Natural killer cell (primary cell): ENCODE data around the gene CRIM1. TPM values are rescaled to one million over a fixed set of nuclear protein-coding genes. Genes with fewer than 3 reads are reported as not detected.

Experiments
- ATAC-seq, 3 donors: fragments of 150-1000 bp in 2 of 3; fragments of 200-7000 bp in 1 of 3; cut with Tn5 transposase; 1 replicate in 1 of 3; 2 replicates in 2 of 3; pipeline ENCODE4 v1.10.0; 2021; ENCODE audit warnings: mild to moderate bottlenecking in 2 of 3, moderate library complexity in 2 of 3
- DNase-seq, 2 donors: peaks; one replicate each; pipeline versions ENCODE4 v3.0.0 to v3.0.0-alpha.2; 2013 to 2021; ENCODE audit warnings: mixed read lengths in 1 of 2
- H3K27ac ChIP-seq: one replicate; pipeline ENCODE4 v1.5.1; 2013; ENCODE audit warnings: mild to moderate bottlenecking, low read length
- H3K27me3 ChIP-seq: one replicate; pipeline ENCODE4 v1.6.1; 2013; ENCODE audit warnings: low read length; ENCODE audit not compliant: control insufficient read depth, insufficient read depth
- H3K36me3 ChIP-seq: one replicate; pipeline ENCODE4 v1.6.1; 2013; ENCODE audit warnings: low read length; ENCODE audit not compliant: control insufficient read depth, insufficient read depth
- H3K4me1 ChIP-seq: one replicate; pipeline ENCODE4 v1.6.1; 2013; ENCODE audit warnings: low read length; ENCODE audit not compliant: control insufficient read depth, insufficient read depth
- H3K4me3 ChIP-seq: one replicate; pipeline ENCODE4 v1.5.1; 2013; ENCODE audit warnings: low read length
- H3K9me3 ChIP-seq: one replicate; pipeline ENCODE4 v1.6.1; 2013; ENCODE audit warnings: low read length; ENCODE audit not compliant: control insufficient read depth, insufficient read depth
- H3K27ac Mint-ChIP-seq, 2 donors: one replicate each; pipeline ENCODE4 v1.8.0; 2022; ENCODE audit warnings: mild to moderate bottlenecking in 2 of 2, mixed read lengths in 2 of 2, moderate library complexity in 1 of 2
- H3K27me3 Mint-ChIP-seq, 2 donors: one replicate each; pipeline ENCODE4 v1.8.0; 2022; ENCODE audit warnings: low read depth in 2 of 2, mixed read lengths in 2 of 2
- H3K36me3 Mint-ChIP-seq: one replicate; pipeline ENCODE4 v1.8.0; 2022; ENCODE audit warnings: mixed read lengths
- H3K4me1 Mint-ChIP-seq, 2 donors: one replicate each; pipeline ENCODE4 v1.8.0; 2022; ENCODE audit warnings: mixed read lengths in 2 of 2
- H3K4me3 Mint-ChIP-seq: one replicate; pipeline ENCODE4 v1.8.0; 2022; ENCODE audit warnings: mild to moderate bottlenecking, moderate library complexity, mixed read lengths
- H3K9me3 Mint-ChIP-seq, 2 donors: one replicate each; pipeline ENCODE4 v1.8.0; 2022; ENCODE audit warnings: mixed read lengths in 2 of 2
- WGBS: methylation state at CpG from one replicate; pipeline ENCODE4 v1.1.7; 2013; ENCODE audit warnings: missing lambda C conversion rate; ENCODE audit not compliant: insufficient coverage; 5-methylcytosine and 5-hydroxymethylcytosine counted together
- intact Hi-C: fragments of 100-400 bp; cut with micrococcal nuclease; formaldehyde crosslinking; loops from one replicate; pipeline ENCODE4 v1.14.2; 2022
- total RNA-seq, 4 donors: library from RNA; stranded (reverse); fragments of 120-200 nt in 1 of 4; gene quantifications; one replicate each; pipeline versions ENCODE4 v1.2.3 to v1.2.4, GENCODE V29; 2013 to 2022
- TF ChIP-seq, protein P1 (sequence below): fragments of 200-600 bp; IDR thresholded peaks from one replicate; pipeline ENCODE4 v1.8.0; 2022; ENCODE audit warnings: antibody characterized with exemption

The CRIM1 gene
- total RNA-seq, 3 donors from 2014 or later (not counting 1 experiment from before 2014, with no cell fraction given): 19.3 to 34.1 (median 32.9) TPM

- H3K27me3 Mint-ChIP-seq: no peaks in the 10 kb centered on the region
- DNase-seq: no peak
- no peak overlapping the region for H3K4me3 Mint-ChIP-seq
- Histone ChIP-seq H3K36me3 (peaks cover 21% of the 10 kb centered on the region), H3K4me3 (no peak overlapping the region), H3K9me3 (no peaks in the 10 kb centered on the region), H3K27me3 (no peaks in the 10 kb centered on the region), H3K4me1 (peaks cover 12% of the 10 kb centered on the region), H3K27ac (no peak overlapping the region)
- peaks cover 22 to 26% of the 10 kb centered on the region in 2 donors for H3K4me1 Mint-ChIP-seq
- TF ChIP-seq, protein P1, sequence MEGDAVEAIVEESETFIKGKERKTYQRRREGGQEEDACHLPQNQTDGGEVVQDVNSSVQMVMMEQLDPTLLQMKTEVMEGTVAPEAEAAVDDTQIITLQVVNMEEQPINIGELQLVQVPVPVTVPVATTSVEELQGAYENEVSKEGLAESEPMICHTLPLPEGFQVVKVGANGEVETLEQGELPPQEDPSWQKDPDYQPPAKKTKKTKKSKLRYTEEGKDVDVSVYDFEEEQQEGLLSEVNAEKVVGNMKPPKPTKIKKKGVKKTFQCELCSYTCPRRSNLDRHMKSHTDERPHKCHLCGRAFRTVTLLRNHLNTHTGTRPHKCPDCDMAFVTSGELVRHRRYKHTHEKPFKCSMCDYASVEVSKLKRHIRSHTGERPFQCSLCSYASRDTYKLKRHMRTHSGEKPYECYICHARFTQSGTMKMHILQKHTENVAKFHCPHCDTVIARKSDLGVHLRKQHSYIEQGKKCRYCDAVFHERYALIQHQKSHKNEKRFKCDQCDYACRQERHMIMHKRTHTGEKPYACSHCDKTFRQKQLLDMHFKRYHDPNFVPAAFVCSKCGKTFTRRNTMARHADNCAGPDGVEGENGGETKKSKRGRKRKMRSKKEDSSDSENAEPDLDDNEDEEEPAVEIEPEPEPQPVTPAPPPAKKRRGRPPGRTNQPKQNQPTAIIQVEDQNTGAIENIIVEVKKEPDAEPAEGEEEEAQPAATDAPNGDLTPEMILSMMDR: no peak
- peaks cover 8% of the 10 kb centered on the region for H3K36me3 Mint-ChIP-seq
- ATAC-seq: no peak
- intact Hi-C loops: no loop called here
- H3K27ac Mint-ChIP-seq: no peak overlapping the region
- WGBS: 97% methylated on average over 5 of the region's 6 CpGs
- no peaks in the 10 kb centered on the region for H3K9me3 Mint-ChIP-seq
Measured at GRCh38 chr2:36544638-36545338, 189.2 kb downstream of the CRIM1 start.

DNA sequence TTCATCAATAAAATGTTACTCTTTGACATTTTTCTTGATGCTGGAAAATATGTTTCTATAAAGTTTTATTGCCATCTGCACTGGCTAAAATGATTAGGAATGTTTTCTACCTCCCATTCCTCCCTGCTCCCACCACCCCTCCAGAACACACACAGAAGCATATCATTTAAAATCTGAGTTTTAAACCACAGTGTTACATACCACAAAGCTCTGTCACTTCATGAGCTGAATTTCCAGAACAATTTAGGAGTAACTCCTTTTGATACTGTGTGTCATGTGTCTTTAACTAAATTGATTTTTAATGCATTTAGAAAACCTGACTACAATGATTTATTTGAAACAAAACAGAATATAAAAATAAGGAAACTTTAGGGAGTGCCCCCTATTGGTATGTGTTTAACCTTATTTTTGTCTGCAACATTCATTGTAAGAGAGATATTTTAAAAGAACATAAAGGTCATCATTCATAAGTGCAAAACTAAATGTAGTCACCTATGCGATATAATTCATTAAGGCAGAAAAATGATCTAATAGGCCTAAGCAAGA lies 190.4 kb downstream of the CRIM1 start:
- no peak for DNase-seq
- intact Hi-C loops: no loop called here

DNA sequence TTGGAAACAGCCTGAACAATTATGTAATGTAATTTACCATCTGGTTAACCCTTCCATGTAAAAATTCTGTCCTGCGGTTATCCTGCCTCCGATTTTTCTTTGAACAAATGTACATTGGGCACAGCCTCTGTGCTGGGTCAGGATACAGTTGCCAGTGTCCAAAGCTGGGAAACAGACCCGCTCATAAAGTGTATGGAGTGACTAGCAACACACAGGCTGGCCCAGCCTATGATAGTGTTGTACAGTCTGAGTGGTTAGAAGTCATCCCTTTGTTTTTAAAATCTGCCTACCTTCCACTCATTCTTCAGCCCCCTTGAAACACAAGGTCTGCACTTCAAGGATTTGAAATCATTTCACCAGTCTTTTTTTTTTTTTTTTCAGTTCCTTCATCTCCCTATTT lies 192.3 kb downstream of the CRIM1 start:
- Mint-ChIP-seq H3K27ac (peak overlapping the region; percentile 82 to 89), H3K36me3 (peaks cover 8% of the 10 kb centered on the region), H3K27me3 (no peaks in the 10 kb centered on the region), H3K4me1 (peaks cover 20% of the 10 kb centered on the region in 2 donors), H3K4me3 (no peak overlapping the region), H3K9me3 (no peaks in the 10 kb centered on the region)
- intact Hi-C loops: no loop called here
- no peak for ATAC-seq
- DNase-seq: no peak
- no peaks in the 10 kb centered on the region for H3K9me3 ChIP-seq
- 100% methylated on average over 3 of the region's 3 CpGs for WGBS
- peaks cover 39% of the 10 kb centered on the region for H3K36me3 ChIP-seq
- H3K27ac ChIP-seq: no peak overlapping the region
- H3K4me3 ChIP-seq: no peak overlapping the region
- TF ChIP-seq, protein P1: no peak
- H3K4me1 ChIP-seq: peaks cover 10% of the 10 kb centered on the region
- no peaks in the 10 kb centered on the region for H3K27me3 ChIP-seq

More for the DNA sequence above, 190.4 kb downstream of the CRIM1 start:
- no peaks in the 10 kb centered on the region for H3K27me3 Mint-ChIP-seq
- H3K4me1 ChIP-seq: peaks cover 14% of the 10 kb centered on the region
- H3K9me3 ChIP-seq: no peaks in the 10 kb centered on the region
- H3K27ac Mint-ChIP-seq: no peak overlapping the region
- peaks cover 8% of the 10 kb centered on the region for H3K36me3 Mint-ChIP-seq
- H3K9me3 Mint-ChIP-seq: no peaks in the 10 kb centered on the region
- no peak overlapping the region for H3K4me3 Mint-ChIP-seq
- peaks cover 27 to 31% of the 10 kb centered on the region in 2 donors for H3K4me1 Mint-ChIP-seq
- no peak overlapping the region for H3K4me3 ChIP-seq
- TF ChIP-seq, protein P1: no peak
- H3K27me3 ChIP-seq: no peaks in the 10 kb centered on the region
- H3K36me3 ChIP-seq: peaks cover 23% of the 10 kb centered on the region
- no peak overlapping the region for H3K27ac ChIP-seq
- ATAC-seq: no peak
- whole genome bisulfite sequencing: no CpG with 5 or more reads among the region's 1 CpG
